Kidney epithelial cell (primary cell): ENCODE data around the gene CMBL. TPM values are rescaled to one million over a fixed set of nuclear protein-coding genes. Genes with fewer than 3 reads are reported as not detected.

Experiments used
- DNase-seq: peaks from one replicate; pipeline ENCODE4 v3.0.0-alpha.2; 2010; ENCODE audit warnings: low read depth
- H3K27me3 ChIP-seq: 2 replicates; pipeline ENCODE4 v1.6.0; 2011; ENCODE audit warnings: low read length; ENCODE audit not compliant: control insufficient read depth, insufficient read depth
- H3K36me3 ChIP-seq: 2 replicates; pipeline ENCODE4 v1.5.1; 2011; ENCODE audit warnings: low read length; ENCODE audit not compliant: control insufficient read depth, insufficient read depth
- H3K4me3 ChIP-seq: 2 replicates; pipeline ENCODE4 v1.5.1; 2011; ENCODE audit warnings: low read depth, mild to moderate bottlenecking, control low read depth, low read length
- total RNA-seq: library from RNA; depleted of rRNA; stranded (reverse); fragments of >200 nt; gene quantifications from 2 replicates; pipeline ENCODE4 v1.2.3, GENCODE V29; 2015
- TF ChIP-seq, protein P1 (sequence below): IDR thresholded peaks from 2 replicates; pipeline ENCODE4 v1.5.1; 2011; ENCODE audit warnings: mild to moderate bottlenecking, moderate library complexity, low read length, control low read depth, inconsistent platforms; ENCODE audit not compliant: insufficient read depth, poor library complexity, severe bottlenecking

The CMBL gene
- total RNA-seq, 1 donor from 2014 or later: 7.8 TPM

DNA sequence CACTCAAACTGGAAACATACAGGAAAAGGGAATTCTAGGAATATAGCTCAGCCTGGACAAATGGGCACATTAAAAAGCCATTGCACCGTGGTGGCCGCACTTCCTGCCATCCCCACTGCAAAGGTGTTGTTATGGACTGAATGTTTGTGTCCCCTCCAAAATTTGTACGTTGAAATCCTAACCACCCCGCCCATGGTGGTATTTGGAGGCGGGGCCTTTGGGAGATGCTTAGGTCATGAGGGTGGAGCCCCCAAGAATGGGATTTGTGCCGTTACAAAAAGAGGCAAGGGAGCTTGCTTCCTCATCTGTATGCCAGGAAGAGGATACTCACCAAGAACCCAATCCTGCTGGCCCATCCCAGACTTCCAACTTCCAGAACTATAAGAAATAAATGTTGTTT lies 1.1 kb upstream of the CMBL start:
- Histone ChIP-seq H3K4me3 (no peak overlapping the region), H3K36me3 (no peaks in the 10 kb centered on the region), H3K27me3 (no peaks in the 10 kb centered on the region)
- TF ChIP-seq, protein P1, sequence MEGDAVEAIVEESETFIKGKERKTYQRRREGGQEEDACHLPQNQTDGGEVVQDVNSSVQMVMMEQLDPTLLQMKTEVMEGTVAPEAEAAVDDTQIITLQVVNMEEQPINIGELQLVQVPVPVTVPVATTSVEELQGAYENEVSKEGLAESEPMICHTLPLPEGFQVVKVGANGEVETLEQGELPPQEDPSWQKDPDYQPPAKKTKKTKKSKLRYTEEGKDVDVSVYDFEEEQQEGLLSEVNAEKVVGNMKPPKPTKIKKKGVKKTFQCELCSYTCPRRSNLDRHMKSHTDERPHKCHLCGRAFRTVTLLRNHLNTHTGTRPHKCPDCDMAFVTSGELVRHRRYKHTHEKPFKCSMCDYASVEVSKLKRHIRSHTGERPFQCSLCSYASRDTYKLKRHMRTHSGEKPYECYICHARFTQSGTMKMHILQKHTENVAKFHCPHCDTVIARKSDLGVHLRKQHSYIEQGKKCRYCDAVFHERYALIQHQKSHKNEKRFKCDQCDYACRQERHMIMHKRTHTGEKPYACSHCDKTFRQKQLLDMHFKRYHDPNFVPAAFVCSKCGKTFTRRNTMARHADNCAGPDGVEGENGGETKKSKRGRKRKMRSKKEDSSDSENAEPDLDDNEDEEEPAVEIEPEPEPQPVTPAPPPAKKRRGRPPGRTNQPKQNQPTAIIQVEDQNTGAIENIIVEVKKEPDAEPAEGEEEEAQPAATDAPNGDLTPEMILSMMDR: no peak
- no peak for DNase-seq

DNA sequence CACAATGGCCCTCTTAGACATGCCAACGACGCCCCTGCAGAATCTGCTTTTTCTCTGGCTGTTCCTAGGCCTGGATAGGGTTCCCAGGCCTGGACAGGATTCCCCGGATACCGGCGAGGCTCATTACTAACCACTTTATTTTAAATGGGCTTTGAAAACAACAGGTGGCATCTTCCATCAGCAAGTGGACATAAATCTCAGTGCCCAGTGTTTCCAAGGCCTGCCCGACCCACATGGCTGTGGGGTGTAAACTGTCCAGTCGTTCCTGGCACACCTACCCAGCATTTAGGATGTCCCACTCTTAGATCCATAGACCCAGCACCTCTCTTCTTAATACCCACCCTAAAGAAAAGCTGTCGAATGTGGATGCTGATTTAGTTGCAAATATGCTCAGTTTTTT lies 896 bp downstream of the CMBL start:
- peak overlapping the region; percentile 61 for H3K4me3 ChIP-seq
- no peak for DNase-seq
- H3K27me3 ChIP-seq: no peaks in the 10 kb centered on the region
- TF ChIP-seq, protein P1: no peak
- no peaks in the 10 kb centered on the region for H3K36me3 ChIP-seq

DNA sequence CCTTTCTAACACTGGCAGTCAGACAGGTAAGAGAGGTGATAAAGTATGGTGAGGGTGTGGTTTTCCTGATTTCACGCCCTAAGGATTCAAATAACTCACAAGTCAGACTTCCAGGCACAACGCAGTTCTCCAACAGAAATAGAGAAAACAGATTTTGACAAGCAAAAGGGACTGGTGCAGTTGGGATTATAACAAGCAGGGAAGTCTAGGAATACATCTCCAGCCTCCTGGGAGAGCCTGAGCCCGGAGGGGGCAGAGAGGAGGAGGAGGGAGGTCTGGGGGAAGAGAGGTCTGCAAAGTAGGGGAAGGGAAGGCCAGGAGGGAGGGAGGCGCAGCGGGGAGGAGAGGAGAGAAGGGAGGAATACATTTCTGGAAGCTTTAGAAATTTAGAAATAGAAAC lies 1.6 kb downstream of the CMBL start:
- no peak for DNase-seq
- TF ChIP-seq, protein P1: no peak
- Histone ChIP-seq H3K36me3 (no peaks in the 10 kb centered on the region), H3K27me3 (no peaks in the 10 kb centered on the region), H3K4me3 (no peak overlapping the region)

- TF ChIP-seq, protein P1: no peak
- DNase-seq: no peak
- Histone ChIP-seq H3K36me3 (no peaks in the 10 kb centered on the region), H3K4me3 (no peak overlapping the region), H3K27me3 (no peaks in the 10 kb centered on the region)
These were observed 2.8 kb downstream of the CMBL start for GRCh38 chr5:10304932-10305331.

DNA sequence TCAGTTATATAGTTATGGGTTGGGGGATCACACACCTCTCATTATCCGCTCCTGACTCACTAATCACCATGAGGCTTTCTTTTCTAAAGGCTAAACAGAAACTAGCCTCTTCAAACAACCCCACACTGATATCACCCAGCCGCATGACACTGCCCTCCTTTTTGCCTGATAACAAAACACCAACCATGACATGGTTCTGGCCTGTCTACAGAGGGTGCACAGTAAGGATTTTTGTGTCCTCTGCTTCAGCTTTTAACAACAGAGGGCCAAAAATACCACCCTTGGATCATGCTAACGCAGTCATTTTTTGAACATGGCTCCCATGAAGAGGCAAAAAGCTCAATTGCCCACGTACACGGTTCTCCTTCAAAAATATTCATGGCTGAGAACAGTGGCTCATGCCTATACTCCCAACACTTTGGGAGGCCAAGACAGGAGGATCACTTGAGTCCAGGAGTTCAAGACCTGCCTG lies 4.0 kb downstream of the CMBL start:
- Histone ChIP-seq H3K4me3 (no peak overlapping the region), H3K27me3 (no peaks in the 10 kb centered on the region), H3K36me3 (no peaks in the 10 kb centered on the region)
- TF ChIP-seq, protein P1: no peak
- no peak for DNase-seq

GRCh38 chr5:10303201-10303600 lies 4.5 kb downstream of the CMBL start:
- Histone ChIP-seq H3K36me3 (no peaks in the 10 kb centered on the region), H3K27me3 (no peaks in the 10 kb centered on the region), H3K4me3 (no peak overlapping the region)
- no peak for DNase-seq
- TF ChIP-seq, protein P1: no peak
